Omental fat pad (tissue), 4 donors: ENCODE measurements around the gene POLD2. TPM values are rescaled to one million over a fixed set of nuclear protein-coding genes. Genes with fewer than 3 reads are reported as not detected.
A peak's percentile ranks its signal among the peaks of the same experiment; 100 is the strongest.

Source experiments
- ATAC-seq: fragments of 150-250 bp; one replicate; pipeline ENCODE4 v1.9.1; 2016; ENCODE audit warnings: mild to moderate bottlenecking, moderate library complexity; ENCODE audit not compliant: low FRiP score
- DNase-seq: peaks from one replicate; pipeline ENCODE4 v3.0.0-alpha.2; 2019; ENCODE audit warnings: low spot score
- total RNA-seq, 4 donors: library from RNA; depleted of rRNA; stranded (reverse); fragments of >200 nt; gene quantifications; one replicate each; pipeline ENCODE4 v1.1.0, GENCODE V29; 2016
- TF ChIP-seq, protein P1 (sequence below), 3 donors: fragments of 450-650 bp; IDR thresholded peaks; one replicate each; pipeline ENCODE4 v1.5.1; 2016 to 2017; ENCODE audit warnings: antibody characterized with exemption in 3 of 3, mild to moderate bottlenecking in 3 of 3, moderate library complexity in 2 of 3

The POLD2 gene
- total RNA-seq, 4 donors from 2014 or later = 41.9 to 71.3 (median 44.2) TPM

GRCh38 chr7:44150966-44151941, 27.9 kb upstream of the POLD2 start:
- peak; percentile 4 for DNase-seq
- ATAC-seq = no peak
- TF ChIP-seq, protein P1, sequence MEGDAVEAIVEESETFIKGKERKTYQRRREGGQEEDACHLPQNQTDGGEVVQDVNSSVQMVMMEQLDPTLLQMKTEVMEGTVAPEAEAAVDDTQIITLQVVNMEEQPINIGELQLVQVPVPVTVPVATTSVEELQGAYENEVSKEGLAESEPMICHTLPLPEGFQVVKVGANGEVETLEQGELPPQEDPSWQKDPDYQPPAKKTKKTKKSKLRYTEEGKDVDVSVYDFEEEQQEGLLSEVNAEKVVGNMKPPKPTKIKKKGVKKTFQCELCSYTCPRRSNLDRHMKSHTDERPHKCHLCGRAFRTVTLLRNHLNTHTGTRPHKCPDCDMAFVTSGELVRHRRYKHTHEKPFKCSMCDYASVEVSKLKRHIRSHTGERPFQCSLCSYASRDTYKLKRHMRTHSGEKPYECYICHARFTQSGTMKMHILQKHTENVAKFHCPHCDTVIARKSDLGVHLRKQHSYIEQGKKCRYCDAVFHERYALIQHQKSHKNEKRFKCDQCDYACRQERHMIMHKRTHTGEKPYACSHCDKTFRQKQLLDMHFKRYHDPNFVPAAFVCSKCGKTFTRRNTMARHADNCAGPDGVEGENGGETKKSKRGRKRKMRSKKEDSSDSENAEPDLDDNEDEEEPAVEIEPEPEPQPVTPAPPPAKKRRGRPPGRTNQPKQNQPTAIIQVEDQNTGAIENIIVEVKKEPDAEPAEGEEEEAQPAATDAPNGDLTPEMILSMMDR (IDR thresholded peaks at IDR 0.05) = no peak

GRCh38 chr7:44150466-44150832, 27.1 kb upstream of the POLD2 start:
- DNase-seq = no peak
- TF ChIP-seq, protein P1 (IDR thresholded peaks at IDR 0.05) = no peak
- no peak for ATAC-seq

DNA sequence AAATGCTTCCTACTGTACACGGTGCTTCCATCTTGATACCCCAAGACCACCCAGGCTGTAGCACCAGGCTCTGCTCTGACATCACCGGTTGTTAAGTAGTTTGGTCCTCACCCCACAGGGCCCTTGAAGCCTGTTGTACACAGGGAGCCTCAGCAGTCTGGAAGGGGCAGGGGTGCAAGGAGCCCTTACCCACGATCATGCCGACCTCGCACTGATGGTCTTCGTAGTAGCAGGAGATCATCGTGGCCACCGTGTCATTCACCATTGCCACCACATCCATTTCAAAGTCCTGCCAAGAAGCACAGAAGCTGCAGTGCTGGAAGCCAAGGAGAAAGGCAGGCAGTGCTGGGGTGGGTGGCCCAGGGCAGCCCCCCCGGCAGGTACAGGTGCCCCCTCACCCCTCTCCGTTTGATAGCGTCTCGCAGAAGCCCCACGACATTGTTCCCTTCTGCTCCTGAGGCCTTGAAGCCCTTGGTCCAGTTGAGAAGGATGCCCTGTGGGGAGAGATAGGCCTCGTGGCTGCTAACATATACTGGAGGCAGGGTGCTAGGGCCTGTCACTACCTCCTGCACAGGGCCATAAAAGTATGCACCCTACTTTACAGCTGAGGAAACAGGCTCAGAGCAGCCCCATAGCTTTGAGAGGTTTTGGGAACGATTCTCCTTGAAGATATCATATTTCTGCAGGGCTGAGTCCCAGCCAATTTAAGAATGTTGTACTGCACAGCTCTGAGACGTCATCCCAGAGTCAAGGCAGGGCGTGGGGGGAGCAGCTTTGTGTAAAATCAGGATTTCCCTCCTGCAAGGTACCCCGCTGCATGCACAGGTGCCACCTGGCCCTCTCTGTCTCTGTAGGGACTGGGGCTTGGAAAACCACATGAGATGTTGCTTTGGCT, 26.5 kb upstream of the POLD2 start:
- no peak for ATAC-seq
- TF ChIP-seq, protein P1 (IDR thresholded peaks at IDR 0.05) = no peak
- peak; percentile 16 for DNase-seq

DNA sequence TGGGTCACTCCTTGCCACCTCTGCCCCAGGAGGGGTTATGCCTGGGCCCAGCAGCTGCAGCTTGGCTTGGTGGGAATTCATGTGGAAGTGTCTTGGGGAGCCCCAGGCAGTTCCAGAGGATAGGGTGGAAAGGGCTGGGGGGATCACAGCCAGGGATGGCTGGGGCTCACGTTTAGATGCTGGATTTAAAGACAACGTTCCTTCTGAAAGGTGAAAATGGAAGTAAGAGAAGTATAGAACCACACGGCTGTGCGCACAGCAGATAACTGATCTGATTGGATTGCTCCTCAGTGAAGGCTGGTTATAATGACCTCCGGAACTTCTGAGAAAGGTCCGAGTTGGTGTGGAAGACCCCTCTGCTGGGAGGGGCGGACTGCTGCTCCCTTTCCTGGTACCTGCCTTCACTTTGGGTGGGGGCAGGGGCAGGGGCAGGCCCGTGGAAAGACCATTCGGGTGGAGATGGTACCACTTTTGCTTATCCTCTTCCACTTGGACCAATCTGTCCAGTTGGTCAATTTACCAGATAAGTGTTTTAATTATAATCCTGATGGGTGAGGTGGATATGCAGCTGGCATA, 25.7 kb upstream of the POLD2 start:
- TF ChIP-seq, protein P1 (IDR thresholded peaks at IDR 0.05) = no peak
- ATAC-seq = no peak
- DNase-seq = no peak

DNA sequence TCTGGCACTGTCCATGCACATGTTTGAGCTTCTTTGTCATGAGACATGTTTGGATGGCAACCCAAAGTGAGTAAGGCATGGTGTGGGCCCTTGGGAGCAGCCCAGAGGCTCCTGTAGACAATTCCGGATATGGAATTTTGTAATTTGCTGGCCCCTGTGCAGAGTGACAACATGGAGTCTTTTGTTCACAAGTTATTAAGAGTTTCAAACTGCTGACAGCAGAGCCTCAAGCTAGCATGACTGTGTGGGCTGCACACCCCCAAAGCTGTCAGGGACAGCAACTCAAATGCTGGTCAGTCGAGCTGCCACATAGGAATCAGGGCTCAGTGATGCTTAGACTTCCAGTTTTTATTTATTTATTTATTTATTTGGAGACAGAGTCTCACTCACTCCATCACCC, 24.8 kb upstream of the POLD2 start:
- TF ChIP-seq, protein P1 (IDR thresholded peaks at IDR 0.05) = no peak
- ATAC-seq (no peak), DNase-seq (peak; percentile 3)

DNA sequence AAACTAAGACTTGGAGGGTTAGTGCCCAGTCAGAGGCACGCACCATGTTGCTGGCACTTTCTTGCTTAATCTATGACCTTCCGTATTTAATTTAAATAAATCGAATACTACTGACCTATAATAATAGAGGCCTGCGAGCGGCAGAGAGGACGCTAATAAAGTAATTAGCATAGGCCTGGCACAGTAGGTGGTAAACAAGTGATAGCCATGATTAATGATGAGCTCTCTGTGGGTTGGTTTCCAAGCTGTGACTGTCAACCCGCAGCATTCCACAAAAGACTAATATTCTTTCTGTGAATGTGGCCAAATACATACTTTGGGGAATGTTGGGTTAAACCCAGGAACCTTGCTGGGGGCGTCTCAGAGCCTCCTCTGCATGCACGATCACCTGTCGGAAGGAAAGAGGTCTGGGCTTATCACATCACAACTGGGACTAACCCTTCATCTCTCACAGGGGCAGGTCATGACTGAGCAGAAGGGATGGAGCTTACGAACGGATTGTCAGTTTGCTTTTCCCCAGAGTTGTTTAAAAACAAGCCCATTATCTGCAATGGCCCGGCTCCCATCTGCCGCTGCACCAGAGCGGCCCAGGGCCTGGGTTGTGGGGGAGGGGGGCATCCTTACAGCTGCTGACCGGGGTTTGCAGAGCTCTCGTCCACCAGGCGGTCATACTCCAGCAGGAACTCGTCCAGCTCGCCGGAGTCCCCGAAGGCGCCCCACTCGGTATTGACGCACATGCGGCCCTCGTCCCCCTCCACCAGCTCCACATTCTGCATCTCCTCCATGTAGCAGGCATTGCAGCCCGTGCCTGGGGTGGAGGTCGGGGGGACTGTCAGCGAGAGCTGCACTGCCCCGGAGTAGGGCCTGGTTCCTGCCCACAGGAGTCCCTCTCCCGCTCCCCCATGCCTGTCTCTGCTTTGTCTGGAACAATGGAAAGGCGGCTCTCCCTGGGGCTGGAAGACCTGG, 24.0 kb upstream of the POLD2 start:
- TF ChIP-seq, protein P1 (IDR thresholded peaks at IDR 0.05) = no peak
- DNase-seq (peak; percentile 16), ATAC-seq (no peak)
